GM10248 (cell line): ENCODE measurements around the gene THAP7.

Experiments
- CTCF ChIA-PET: fragments of 300-600 bp; sonication (Branson Sonifier 250); formaldehyde crosslinking; extraction: SDS; loops from one replicate; lab custom pipeline; 2021; ENCODE audit warnings: antibody characterized with exemption; lab: Yijun Ruan, JAX
- POLR2A ChIA-PET: fragments of 350-650 bp; sonication (Branson Sonifier 250); formaldehyde crosslinking; extraction: SDS; loops from one replicate; lab custom pipeline; 2020; ENCODE audit warnings: antibody characterized with exemption; lab: Yijun Ruan, JAX
- DNase-seq: peaks from one replicate; pipeline ENCODE4 v3.0.0; 2012; ENCODE audit errors: extremely low spot score
- TF ChIP-seq, protein P1 (sequence below): IDR thresholded peaks from 2 replicates; pipeline ENCODE4 v1.5.1; 2012; ENCODE audit warnings: mild to moderate bottlenecking, low read depth; ENCODE audit errors: extremely low read depth, missing control alignments, control extremely low read depth

The THAP7 gene

DNA sequence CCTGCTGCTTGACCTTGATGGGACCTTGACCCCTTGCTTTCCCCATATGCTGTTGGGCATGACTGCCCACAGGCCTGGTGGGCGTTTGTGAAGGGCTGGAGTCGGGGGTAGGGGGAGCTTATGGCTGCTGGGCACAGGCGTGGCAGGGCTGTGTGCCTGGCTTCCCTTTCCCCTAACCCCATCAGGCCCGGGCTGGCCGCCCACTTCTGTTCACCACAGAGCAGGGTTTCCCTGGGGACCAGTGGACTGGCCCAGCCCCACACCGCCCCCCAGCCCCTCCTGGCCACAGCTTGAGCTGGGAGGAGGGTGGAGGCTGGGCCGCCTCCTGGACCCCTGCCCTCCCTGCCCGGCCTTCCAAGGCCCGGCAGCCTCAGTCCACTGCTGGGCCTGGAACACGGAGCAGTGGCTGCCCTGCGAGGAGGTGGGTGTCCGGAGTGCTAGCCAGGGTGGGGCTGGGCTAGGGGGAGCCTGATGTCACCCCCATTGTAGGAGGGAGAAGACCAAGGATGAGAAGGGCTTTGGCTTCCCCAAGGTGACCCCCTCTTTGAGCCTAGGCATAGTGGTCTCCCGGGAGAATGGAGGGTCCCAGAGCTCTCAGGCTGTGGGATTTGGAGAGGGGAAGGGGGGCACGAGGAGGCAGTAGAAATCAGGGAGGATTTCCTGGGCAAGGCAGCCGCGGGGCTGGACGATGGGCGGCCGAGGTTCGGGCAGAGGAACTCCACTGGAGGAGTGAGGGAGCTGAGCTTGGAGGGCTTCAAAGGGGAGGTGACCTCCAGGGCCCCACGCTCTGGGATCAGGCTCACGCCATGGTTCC, 34.8 kb downstream of the THAP7 start, which contains the start of gene AIFM3:
TSS of gene AIFM3 (plus strand) at position 373 of the 814 bp plus-strand sequence. CDS start 690 bp downstream, outside the sequence.
- CTCF ChIA-PET: interaction anchor here (0.9 to 2.7 kb wide), 3 partner anchors 10 to 50 kb away, joined by 3 to 9 read pairs (median 3); partner anchors contain the start of genes CRKL and LZTR1
- no peak for DNase-seq
- TF ChIP-seq, protein P1, sequence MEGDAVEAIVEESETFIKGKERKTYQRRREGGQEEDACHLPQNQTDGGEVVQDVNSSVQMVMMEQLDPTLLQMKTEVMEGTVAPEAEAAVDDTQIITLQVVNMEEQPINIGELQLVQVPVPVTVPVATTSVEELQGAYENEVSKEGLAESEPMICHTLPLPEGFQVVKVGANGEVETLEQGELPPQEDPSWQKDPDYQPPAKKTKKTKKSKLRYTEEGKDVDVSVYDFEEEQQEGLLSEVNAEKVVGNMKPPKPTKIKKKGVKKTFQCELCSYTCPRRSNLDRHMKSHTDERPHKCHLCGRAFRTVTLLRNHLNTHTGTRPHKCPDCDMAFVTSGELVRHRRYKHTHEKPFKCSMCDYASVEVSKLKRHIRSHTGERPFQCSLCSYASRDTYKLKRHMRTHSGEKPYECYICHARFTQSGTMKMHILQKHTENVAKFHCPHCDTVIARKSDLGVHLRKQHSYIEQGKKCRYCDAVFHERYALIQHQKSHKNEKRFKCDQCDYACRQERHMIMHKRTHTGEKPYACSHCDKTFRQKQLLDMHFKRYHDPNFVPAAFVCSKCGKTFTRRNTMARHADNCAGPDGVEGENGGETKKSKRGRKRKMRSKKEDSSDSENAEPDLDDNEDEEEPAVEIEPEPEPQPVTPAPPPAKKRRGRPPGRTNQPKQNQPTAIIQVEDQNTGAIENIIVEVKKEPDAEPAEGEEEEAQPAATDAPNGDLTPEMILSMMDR: no peak
- POLR2A ChIA-PET: no interaction called here

DNA sequence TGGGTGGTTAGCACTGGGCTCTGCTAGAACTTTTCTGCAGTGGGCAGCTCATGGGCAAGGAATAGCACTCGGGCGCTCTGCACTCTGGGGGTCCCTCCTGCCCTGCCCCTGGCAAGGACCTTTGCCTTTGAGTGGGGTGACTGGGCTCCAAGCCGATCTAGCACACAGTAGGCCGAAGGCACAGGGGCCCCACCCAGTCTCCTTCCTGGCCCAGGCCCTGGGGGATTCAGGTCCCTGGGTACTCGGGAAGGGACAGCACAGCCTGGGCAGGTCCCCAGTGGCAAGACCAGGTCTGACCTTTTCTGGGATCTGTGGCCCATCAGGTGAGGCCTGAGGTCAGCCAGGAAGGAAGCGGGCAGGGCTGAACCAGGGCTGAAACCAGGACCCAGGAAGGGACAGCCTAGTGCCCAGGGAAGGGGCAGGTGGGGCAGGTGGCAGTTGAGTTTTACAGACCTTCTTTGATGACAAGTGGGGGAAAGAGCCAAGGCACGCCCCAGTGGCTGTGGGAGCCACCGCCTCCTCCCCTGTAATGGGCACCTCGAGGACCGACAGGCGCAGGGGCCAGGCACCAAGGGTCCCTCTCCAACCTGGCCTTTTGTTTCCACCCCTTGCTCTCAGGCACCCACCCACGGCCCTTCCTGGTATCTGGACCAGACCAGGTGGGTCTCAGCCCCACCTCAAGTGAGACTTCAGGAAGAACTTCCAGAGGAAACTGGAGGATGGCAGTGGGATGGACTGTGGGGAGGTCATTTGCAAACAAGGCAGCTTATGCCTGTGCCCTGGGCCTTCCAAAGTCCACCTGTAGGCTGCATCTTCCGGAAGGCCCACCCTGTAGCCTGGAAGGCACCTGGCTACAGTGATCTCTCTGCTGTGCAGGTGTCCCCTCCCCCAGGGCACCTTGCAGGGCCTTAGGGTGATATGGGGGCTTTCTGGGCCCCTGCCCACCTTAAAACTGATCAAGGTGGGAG, 35.7 kb downstream of the THAP7 start:
- TF ChIP-seq, protein P1: no peak
- ChIA-PET POLR2A (no interaction called here), CTCF (interaction anchor here (1.3 to 2.7 kb wide), 2 partner anchors 16 to 80 kb away, joined by 3 to 9 read pairs; partner anchors contain the start of gene LZTR1)
- DNase-seq: no peak

DNA sequence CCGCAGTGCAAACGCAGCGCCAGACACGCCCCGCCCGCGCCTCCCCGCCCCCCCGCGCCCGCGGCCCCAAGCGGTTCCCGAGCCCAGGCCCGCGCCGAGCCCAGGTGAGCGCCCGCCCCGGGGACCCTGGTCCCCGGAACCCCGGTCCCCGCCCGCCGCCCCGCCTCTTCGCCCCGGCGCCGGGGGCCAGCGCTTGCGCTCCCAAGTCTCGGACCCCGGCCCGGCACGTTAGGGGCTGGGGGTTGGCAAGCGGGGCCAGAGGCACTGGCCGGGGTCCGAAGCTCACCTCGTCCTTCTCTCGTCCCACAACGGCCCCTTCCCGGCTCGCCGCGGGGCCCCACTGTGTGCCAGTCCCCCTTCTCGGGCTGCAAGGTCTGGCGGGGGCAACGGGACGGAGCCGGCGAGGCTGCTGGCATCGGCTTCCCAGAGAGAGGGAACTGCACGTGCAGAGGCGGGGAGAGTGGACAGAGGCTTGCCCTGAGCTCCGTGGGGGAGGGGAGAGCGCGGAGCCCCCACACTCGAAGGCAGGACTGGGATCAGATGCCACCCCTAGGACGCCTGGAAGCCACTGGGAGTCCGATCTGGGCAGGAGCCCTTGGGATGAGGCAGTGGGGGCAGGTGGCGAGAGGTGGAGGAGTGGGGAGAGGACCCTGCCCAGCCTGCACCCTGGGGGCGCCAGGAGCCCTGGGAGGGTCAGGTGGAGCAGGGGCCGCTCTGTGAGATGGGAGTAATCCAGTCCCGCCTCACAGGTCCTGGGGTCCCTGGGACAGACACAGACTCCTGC, 36.6 kb downstream of the THAP7 start:
- ChIA-PET CTCF (interaction anchor here (1.3 to 2.4 kb wide), 2 partner anchors 16 to 79 kb away, joined by 3 to 11 read pairs; partner anchors contain the start of gene LZTR1), POLR2A (no interaction called here)
- DNase-seq: no peak
- TF ChIP-seq, protein P1: no peak

DNA sequence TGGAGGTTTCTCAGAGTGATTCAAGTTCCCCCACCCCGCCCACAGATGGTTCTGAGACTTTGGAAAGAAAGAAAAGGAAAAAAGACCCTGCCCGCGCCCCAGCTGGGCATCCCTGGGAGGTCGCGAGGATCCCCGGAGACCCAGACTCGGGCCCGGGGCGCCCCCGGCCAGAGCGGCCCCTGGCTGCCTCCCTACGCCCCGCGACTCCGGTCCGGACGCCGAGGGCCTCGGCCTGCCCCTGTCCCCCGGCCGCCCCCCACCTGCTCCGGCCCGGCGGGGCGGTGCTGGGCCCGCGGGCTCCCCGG, 37.2 kb downstream of the THAP7 start:
- TF ChIP-seq, protein P1: no peak
- DNase-seq: no peak
- POLR2A ChIA-PET: no interaction called here
- CTCF ChIA-PET: interaction anchor here (1.3 to 2.4 kb wide), 2 partner anchors 17 to 79 kb away, joined by 3 to 11 read pairs; partner anchors contain the start of gene LZTR1

DNA sequence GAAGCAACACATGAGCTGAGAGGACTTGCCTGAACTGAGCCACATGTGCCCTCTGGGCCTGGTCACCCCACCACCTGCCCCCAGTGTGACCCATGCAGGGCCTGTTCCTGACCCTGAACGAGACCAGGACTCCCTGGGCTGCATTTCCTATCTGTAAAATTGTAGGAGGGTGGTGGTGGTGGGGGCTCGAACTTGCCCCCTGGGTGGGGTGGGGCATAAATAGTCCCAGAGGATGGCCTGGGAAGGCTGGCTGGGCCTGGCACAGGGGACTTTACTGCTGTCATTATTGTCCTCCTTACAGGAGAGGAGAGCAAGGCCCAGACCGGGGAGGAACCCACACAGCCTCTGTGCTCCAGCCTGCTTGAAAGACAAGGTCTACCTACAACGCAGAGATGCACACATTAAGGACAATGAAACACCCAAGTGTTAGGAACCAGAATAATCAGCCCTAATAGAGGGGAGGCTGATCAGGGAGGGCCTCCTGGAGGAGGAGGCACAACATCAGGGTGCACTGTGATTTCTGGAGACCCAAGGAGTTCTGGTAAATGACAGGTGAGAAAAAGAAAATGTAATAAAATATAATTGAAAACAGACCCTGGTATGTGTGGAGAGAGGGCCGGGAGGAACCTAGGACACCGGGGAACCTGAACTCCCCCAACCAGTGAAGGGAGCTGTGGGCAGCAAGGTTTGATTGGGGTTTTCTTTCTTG, 37.7 kb downstream of the THAP7 start:
- POLR2A ChIA-PET: no interaction called here
- DNase-seq: no peak
- TF ChIP-seq, protein P1: no peak
- CTCF ChIA-PET: interaction anchor here (1.3 to 3.3 kb wide), 4 partner anchors 8 to 78 kb away, joined by 3 to 22 read pairs (median 8); partner anchors contain the start of gene LZTR1
